ENCODE data around the gene FBXO21.

The FBXO21 gene

GRCh38 chr12:117121441-117121840, 68.8 kb downstream of the FBXO21 start:
- H3K9me2 ChIP-seq (ENCODE audit: low read depth, low read length): no peaks in the 10 kb centered on the region
- H3K27ac ChIP-seq (ENCODE audit: low read depth, low read length, poor library complexity, severe bottlenecking): no peak overlapping the region
- H3K36me3 ChIP-seq (ENCODE audit: insufficient read depth, low read length): no peaks in the 10 kb centered on the region
- TF ChIP-seq CTCF (IDR thresholded peaks at IDR 0.05; ENCODE audit: low read length) (no peak), EZH2 (IDR thresholded peaks at IDR 0.05; ENCODE audit: borderline replicate concordance, low read length) (no peak)
- no peaks in the 10 kb centered on the region for H3K4me1 ChIP-seq (ENCODE audit: insufficient read depth, low read length, severe bottlenecking)
- H4K20me1 ChIP-seq (ENCODE audit: insufficient read depth, low read length): no peaks in the 10 kb centered on the region
- H3K4me3 ChIP-seq (ENCODE audit: low read depth, low read length, poor library complexity, severe bottlenecking): no peak overlapping the region
- H3K79me2 ChIP-seq (ENCODE audit: insufficient read depth, low read length): no peaks in the 10 kb centered on the region
- no peaks in the 10 kb centered on the region for H3K27me3 ChIP-seq (ENCODE audit: insufficient read depth, low read length)
- no peak overlapping the region for H2AFZ ChIP-seq (ENCODE audit: low read length)
- H3F3A ChIP-seq (ENCODE audit: insufficient read depth, low read length): no peaks in the 10 kb centered on the region
- no peak overlapping the region for H3K9ac ChIP-seq (ENCODE audit: low read length)
- H3K9me3 ChIP-seq (ENCODE audit: low read length): 0 out of 2 replicates have a peak, but pooled peaks cover 1% of the 10 kb centered on the region
- H3K4me2 ChIP-seq (ENCODE audit: low read length): no peak overlapping the region

- no peaks in the 10 kb centered on the region for H3K9me2 ChIP-seq (ENCODE audit: low read depth, low read length)
- no peaks in the 10 kb centered on the region for H3K9me3 ChIP-seq (ENCODE audit: low read length)
- H3F3A ChIP-seq (ENCODE audit: insufficient read depth, low read length): no peaks in the 10 kb centered on the region
- H2AFZ ChIP-seq (ENCODE audit: low read length): no peak overlapping the region
- H3K4me2 ChIP-seq (ENCODE audit: low read length): no peak overlapping the region
- no peak overlapping the region for H3K4me3 ChIP-seq (ENCODE audit: low read depth, low read length, poor library complexity, severe bottlenecking)
- no peaks in the 10 kb centered on the region for H4K20me1 ChIP-seq (ENCODE audit: insufficient read depth, low read length)
- TF ChIP-seq CTCF (IDR thresholded peaks at IDR 0.05; ENCODE audit: low read length) (no peak), EZH2 (IDR thresholded peaks at IDR 0.05; ENCODE audit: borderline replicate concordance, low read length) (no peak)
- no peaks in the 10 kb centered on the region for H3K79me2 ChIP-seq (ENCODE audit: insufficient read depth, low read length)
- no peaks in the 10 kb centered on the region for H3K36me3 ChIP-seq (ENCODE audit: insufficient read depth, low read length)
- no peaks in the 10 kb centered on the region for H3K27me3 ChIP-seq (ENCODE audit: insufficient read depth, low read length)
- no peak overlapping the region for H3K27ac ChIP-seq (ENCODE audit: low read depth, low read length, poor library complexity, severe bottlenecking)
- H3K4me1 ChIP-seq (ENCODE audit: insufficient read depth, low read length, severe bottlenecking): no peaks in the 10 kb centered on the region
- no peak overlapping the region for H3K9ac ChIP-seq (ENCODE audit: low read length)
These were observed 69.5 kb downstream of the FBXO21 start for GRCh38 chr12:117120787-117121186.

- H3K9ac ChIP-seq (ENCODE audit: low read length): no peak overlapping the region
- H3K4me2 ChIP-seq (ENCODE audit: low read length): no peak overlapping the region
- no peaks in the 10 kb centered on the region for H3K4me1 ChIP-seq (ENCODE audit: insufficient read depth, low read length, severe bottlenecking)
These were observed 70.6 kb downstream of the FBXO21 start for GRCh38 chr12:117119592-117120198.

More at GRCh38 chr12:117119592-117120198, 70.6 kb downstream of the FBXO21 start:
- H3K27me3 ChIP-seq (ENCODE audit: insufficient read depth, low read length): no peaks in the 10 kb centered on the region
- no peaks in the 10 kb centered on the region for H3F3A ChIP-seq (ENCODE audit: insufficient read depth, low read length)
- no peaks in the 10 kb centered on the region for H3K9me2 ChIP-seq (ENCODE audit: low read depth, low read length)
- TF ChIP-seq EZH2 (IDR thresholded peaks at IDR 0.05; ENCODE audit: borderline replicate concordance, low read length) (no peak), CTCF (IDR thresholded peaks at IDR 0.05; ENCODE audit: low read length) (peak; percentile 96)
- no peaks in the 10 kb centered on the region for H3K36me3 ChIP-seq (ENCODE audit: insufficient read depth, low read length)
- H3K9me3 ChIP-seq (ENCODE audit: low read length): no peaks in the 10 kb centered on the region
- no peaks in the 10 kb centered on the region for H3K79me2 ChIP-seq (ENCODE audit: insufficient read depth, low read length)
- no peak overlapping the region for H3K4me3 ChIP-seq (ENCODE audit: low read depth, low read length, poor library complexity, severe bottlenecking)
- H2AFZ ChIP-seq (ENCODE audit: low read length): no peak overlapping the region
- H4K20me1 ChIP-seq (ENCODE audit: insufficient read depth, low read length): no peaks in the 10 kb centered on the region
- no peak overlapping the region for H3K27ac ChIP-seq (ENCODE audit: low read depth, low read length, poor library complexity, severe bottlenecking)
